ENCODE results near the gene KCNJ12. TPM values are rescaled to one million over a fixed set of nuclear protein-coding genes. Genes with fewer than 3 reads are reported as not detected.

Gene KCNJ12
- total and polyA plus RNA-seq, 2 of the 4 experiments (the other 2 are of a cell fraction), result under 0.01 to 0.10 TPM

DNA sequence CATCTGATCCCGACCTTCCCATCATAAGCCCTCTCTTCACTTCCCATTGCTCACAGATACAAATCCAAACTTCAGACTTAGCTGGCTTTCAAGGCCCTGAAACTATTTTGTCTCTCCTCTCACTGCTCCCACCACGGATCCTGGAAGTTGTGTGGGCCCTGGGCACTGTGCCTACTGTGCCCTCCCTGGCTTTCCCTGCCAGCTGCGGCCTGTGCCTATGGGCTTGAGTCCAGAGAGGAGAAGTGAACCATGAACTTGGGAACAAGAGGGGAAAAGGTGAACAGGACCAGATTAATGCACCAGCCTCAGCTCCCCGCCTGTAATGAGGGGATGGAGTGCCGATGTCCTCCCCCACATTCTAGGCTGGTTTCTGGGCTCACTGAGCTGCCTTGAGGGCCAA lies 18.9 kb upstream of the KCNJ12 start:
- Histone ChIP-seq H3K4me2 (ENCODE audit: low read depth, low read length) (no peak overlapping the region), H3K4ac (ENCODE audit: low read depth, low read length) (no peak overlapping the region), H3K18ac (ENCODE audit: low read depth, low read length) (no peak overlapping the region), H3K9ac (ENCODE audit: low read depth, low read length) (no peak overlapping the region), H3K9me3 (ENCODE audit: control insufficient read depth, insufficient read depth, low read length) (no peaks in the 10 kb centered on the region), H2AFZ (replicated peaks; ENCODE audit: low read length, poor library complexity) (no peak overlapping the region), H3K4me1 (ENCODE audit: control insufficient read depth, insufficient read depth, low read length) (no peaks in the 10 kb centered on the region), H2AK5ac (ENCODE audit: low read depth, low read length) (no peak overlapping the region), H4K8ac (ENCODE audit: low read depth in 2 of 2, low read length in 2 of 2) (no peak overlapping the region), H3K56ac (ENCODE audit: extremely low read depth, insufficient read depth, low read length) (no peak overlapping the region), H2BK20ac (ENCODE audit: low read depth, low read length) (no peak overlapping the region), H2BK15ac (ENCODE audit: low read depth, low read length) (no peak overlapping the region), H3K9me1 (ENCODE audit: insufficient read depth, low read length) (no peaks in the 10 kb centered on the region), H3K27me3 (ENCODE audit: control insufficient read depth, insufficient read depth, low read length) (peaks cover 38% of the 10 kb centered on the region), H2BK120ac (ENCODE audit: low read depth, low read length) (no peak overlapping the region), H3K79me1 (ENCODE audit: low read depth in 1 of 2, low read length in 2 of 2) (no peaks in the 10 kb centered on the region), H3K4me3 (ENCODE audit: insufficient read depth, low read depth, low read length) (no peak overlapping the region), H3K27ac (ENCODE audit: insufficient read depth, low read length) (no peak overlapping the region), H2BK5ac (ENCODE audit: low read depth, low read length, poor library complexity, severe bottlenecking) (no peak overlapping the region), H4K91ac (ENCODE audit: insufficient read depth, low read depth, low read length) (no peak overlapping the region), H3K14ac (replicated peaks; ENCODE audit: low read depth, low read length) (no peak overlapping the region), H4K5ac (ENCODE audit: low read depth, low read length) (no peak overlapping the region), H3K36me3 (ENCODE audit: control insufficient read depth, insufficient read depth, low read length) (no peaks in the 10 kb centered on the region), H4K20me1 (ENCODE audit: insufficient read depth, low read length) (no peaks in the 10 kb centered on the region), H3K23ac (ENCODE audit: low read depth, low read length) (no peak overlapping the region), H2AK9ac (replicated peaks; ENCODE audit: low read depth, low read length, poor library complexity) (no peak overlapping the region)
- ATAC-seq (ENCODE audit: low read depth) (no peak), DNase-seq (no peak)
- POLR2A ChIA-PET (ENCODE audit: unreplicated experiment), result no interaction called here
- CTCF ChIA-PET, result no interaction called here
- in situ Hi-C loops (cut with MboI; ENCODE audit: low sequenced_read_pairs) (no loop called here), intact Hi-C loops (cut with micrococcal nuclease) (no loop called here), dilution Hi-C loops (cut with HindIII; ENCODE audit: low sequenced_read_pairs, unreplicated experiment) (no loop called here)
- BruUV-seq (replicated peaks), result no TSS peak
- TF ChIP-seq RAD21 (IDR thresholded peaks at IDR 0.05; ENCODE audit: low read length) (no peak), SMC3 (IDR thresholded peaks at IDR 0.05; ENCODE audit: low read depth, low read length) (no peak), BHLHE40 (IDR thresholded peaks at IDR 0.05; ENCODE audit: low read depth, low read length) (no peak), MAFK (IDR thresholded peaks at IDR 0.05; ENCODE audit: low read depth, low read length) (no peak), MAZ (IDR thresholded peaks at IDR 0.05; ENCODE audit: borderline replicate concordance, low read depth, low read length) (no peak), RCOR1 (IDR thresholded peaks at IDR 0.05; ENCODE audit: insufficient replicate concordance, low read length) (no peak), CHD1 (IDR thresholded peaks at IDR 0.05; ENCODE audit: low read depth, low read length) (no peak), FOS (IDR thresholded peaks at IDR 0.05; ENCODE audit: low read depth, low read length) (no peak)
- 29% methylated on average over 1 of the region's 5 CpGs; no CpG with 5 or more reads in 1 of the 2 experiments for WGBS, 2 experiments (ENCODE audit: extremely low coverage in 2 of 2, insufficient read length in 1 of 2)
